ENCODE results near the gene CCNY. TPM values are rescaled to one million over a fixed set of nuclear protein-coding genes. Genes with fewer than 3 reads are reported as not detected.

Gene CCNY
- total RNA-seq, 2 experiments from 2014 or later: 42.2 to 48.8 TPM

DNA sequence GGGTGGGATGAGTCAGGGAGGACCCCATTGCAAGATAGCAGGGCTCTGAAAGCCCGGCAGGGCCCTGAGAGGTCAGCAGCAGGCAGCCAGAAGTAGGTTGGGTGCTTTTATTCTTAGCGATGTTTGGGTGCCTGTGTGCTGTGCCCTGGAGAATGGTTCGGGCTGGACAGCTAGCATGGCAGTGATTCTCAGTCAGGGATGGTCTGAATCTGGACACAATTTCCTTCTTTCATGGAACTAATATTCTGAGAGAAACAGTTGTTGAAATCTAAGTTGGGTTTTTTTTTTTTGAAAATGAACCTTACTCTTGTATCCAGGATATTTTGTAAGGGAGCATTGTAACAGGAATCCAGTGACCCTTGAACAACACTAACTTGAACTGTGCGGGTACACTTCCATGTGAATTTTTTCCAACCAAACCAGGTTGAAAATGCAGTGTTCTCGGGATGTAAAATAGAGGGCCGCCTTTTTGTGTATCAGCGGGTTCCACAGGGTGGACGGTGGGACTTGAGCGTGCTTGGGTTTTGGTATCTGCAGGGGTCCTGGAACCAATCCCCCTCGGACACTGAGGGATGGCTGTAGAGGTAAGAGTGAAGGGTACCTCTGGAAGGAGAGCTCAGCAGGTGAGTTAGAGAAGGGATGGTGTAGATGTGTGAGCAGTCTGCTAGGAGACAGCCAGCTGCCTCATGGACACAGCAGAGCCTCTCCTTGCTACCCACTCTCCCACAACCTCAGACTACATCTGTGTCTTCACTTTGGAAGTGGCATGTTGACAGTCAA is 12.5 kb downstream of the CCNY start:
- POLR2A ChIA-PET: no interaction called here
- no peak for ATAC-seq
- intact Hi-C loops (cut with micrococcal nuclease): no loop called here

GRCh38 chr10:35349389-35349915 is 13.1 kb downstream of the CCNY start:
- Mint-ChIP-seq H3K4me1 (ENCODE audit: low read depth) (peaks cover 79% of the 10 kb centered on the region), H3K27ac (no peak overlapping the region), H3K27me3 (no peaks in the 10 kb centered on the region), H3K36me3 (ENCODE audit: low read depth) (no peaks in the 10 kb centered on the region), H3K9me3 (peaks cover 1% of the 10 kb centered on the region), H3K4me3 (no peak overlapping the region)
- intact Hi-C loops (cut with micrococcal nuclease): no loop called here
- ATAC-seq (peak; percentile 29), DNase-seq (no peak)
- CTCF ChIA-PET: interaction anchor here (0.8 to 1.3 kb wide), 2 partner anchors 90 to 110 kb away, joined by 3 read pairs; no protein-coding TSS in a partner anchor
- TF ChIP-seq, protein P1, sequence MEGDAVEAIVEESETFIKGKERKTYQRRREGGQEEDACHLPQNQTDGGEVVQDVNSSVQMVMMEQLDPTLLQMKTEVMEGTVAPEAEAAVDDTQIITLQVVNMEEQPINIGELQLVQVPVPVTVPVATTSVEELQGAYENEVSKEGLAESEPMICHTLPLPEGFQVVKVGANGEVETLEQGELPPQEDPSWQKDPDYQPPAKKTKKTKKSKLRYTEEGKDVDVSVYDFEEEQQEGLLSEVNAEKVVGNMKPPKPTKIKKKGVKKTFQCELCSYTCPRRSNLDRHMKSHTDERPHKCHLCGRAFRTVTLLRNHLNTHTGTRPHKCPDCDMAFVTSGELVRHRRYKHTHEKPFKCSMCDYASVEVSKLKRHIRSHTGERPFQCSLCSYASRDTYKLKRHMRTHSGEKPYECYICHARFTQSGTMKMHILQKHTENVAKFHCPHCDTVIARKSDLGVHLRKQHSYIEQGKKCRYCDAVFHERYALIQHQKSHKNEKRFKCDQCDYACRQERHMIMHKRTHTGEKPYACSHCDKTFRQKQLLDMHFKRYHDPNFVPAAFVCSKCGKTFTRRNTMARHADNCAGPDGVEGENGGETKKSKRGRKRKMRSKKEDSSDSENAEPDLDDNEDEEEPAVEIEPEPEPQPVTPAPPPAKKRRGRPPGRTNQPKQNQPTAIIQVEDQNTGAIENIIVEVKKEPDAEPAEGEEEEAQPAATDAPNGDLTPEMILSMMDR (IDR thresholded peaks at IDR 0.05): no peak
- POLR2A ChIA-PET: interaction anchor here (1.0 to 1.1 kb wide), 2 partner anchors 10 to 21 kb away, joined by 3 read pairs; no protein-coding TSS in a partner anchor

More for the DNA sequence above, 12.5 kb downstream of the CCNY start:
- no peak for DNase-seq
- CTCF ChIA-PET: interaction anchor here (1.3 kb wide), 1 partner anchor 91 kb away, joined by 3 read pairs; no protein-coding TSS in a partner anchor
- Mint-ChIP-seq H3K27ac (no peak overlapping the region), H3K36me3 (ENCODE audit: low read depth) (peaks cover 2% of the 10 kb centered on the region), H3K4me1 (ENCODE audit: low read depth) (peaks cover 79% of the 10 kb centered on the region), H3K9me3 (peaks cover 1% of the 10 kb centered on the region), H3K4me3 (no peak overlapping the region), H3K27me3 (no peaks in the 10 kb centered on the region)
- TF ChIP-seq, protein P1 (IDR thresholded peaks at IDR 0.05): no peak

DNA sequence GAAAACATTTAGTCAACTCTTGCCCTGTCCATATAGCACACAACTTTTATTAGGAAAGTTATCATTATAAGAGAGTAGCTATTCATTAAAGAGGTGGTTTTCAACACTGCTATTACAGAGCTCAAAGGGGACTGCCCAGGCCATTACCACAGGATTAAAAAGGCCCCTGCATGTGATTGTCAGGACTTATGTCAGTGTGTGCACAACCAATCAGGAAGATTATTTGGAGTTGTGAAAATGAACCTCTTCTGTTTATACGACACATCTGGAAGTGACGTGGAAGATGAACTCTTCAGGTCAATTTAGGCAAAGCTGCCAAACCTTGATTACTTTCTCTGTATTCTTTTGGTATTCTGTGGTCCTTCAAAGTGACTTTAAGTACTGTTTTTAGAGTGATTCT is 14.7 kb downstream of the CCNY start:
- TF ChIP-seq, protein P1 (IDR thresholded peaks at IDR 0.05): no peak
- Mint-ChIP-seq H3K27me3 (no peaks in the 10 kb centered on the region), H3K9me3 (no peaks in the 10 kb centered on the region), H3K27ac (no peak overlapping the region), H3K4me3 (no peak overlapping the region), H3K4me1 (ENCODE audit: low read depth) (peaks cover 83% of the 10 kb centered on the region), H3K36me3 (ENCODE audit: low read depth) (no peaks in the 10 kb centered on the region)
- ChIA-PET CTCF (interaction anchor here (2.1 kb wide), 1 partner anchor 13 kb away, joined by 5 read pairs; no protein-coding TSS in a partner anchor), POLR2A (interaction anchor here (0.7 to 1.2 kb wide), 2 partner anchors 9 to 35 kb away, joined by 3 to 7 read pairs; no protein-coding TSS in a partner anchor)
- no peak for DNase-seq
- intact Hi-C loops (cut with micrococcal nuclease): no loop called here
- ATAC-seq: no peak

GRCh38 chr10:35352097-35352496 is 15.8 kb downstream of the CCNY start:
- DNase-seq (no peak), ATAC-seq (no peak)
- Mint-ChIP-seq H3K4me3 (no peak overlapping the region), H3K36me3 (ENCODE audit: low read depth) (no peaks in the 10 kb centered on the region), H3K27me3 (no peaks in the 10 kb centered on the region), H3K4me1 (ENCODE audit: low read depth) (peaks cover 85% of the 10 kb centered on the region), H3K27ac (no peak overlapping the region), H3K9me3 (no peaks in the 10 kb centered on the region)
- ChIA-PET POLR2A (interaction anchor here (0.6 to 0.7 kb wide), 2 partner anchors 49 to 167 kb away, joined by 3 read pairs; no protein-coding TSS in a partner anchor), CTCF (interaction anchor here (0.8 to 2.1 kb wide), 2 partner anchors 11 to 12 kb away, joined by 3 to 5 read pairs; no protein-coding TSS in a partner anchor)
- intact Hi-C loops (cut with micrococcal nuclease): no loop called here
- TF ChIP-seq, protein P1 (IDR thresholded peaks at IDR 0.05): no peak

- H3K27ac Mint-ChIP-seq: no peak overlapping the region
- DNase-seq (peak; percentile 66), ATAC-seq (peak; percentile 48)
- peaks cover 85% of the 10 kb centered on the region for H3K4me1 Mint-ChIP-seq (ENCODE audit: low read depth)
- TF ChIP-seq, protein P1 (IDR thresholded peaks at IDR 0.05): no peak
- ChIA-PET CTCF (interaction anchor here (1.6 to 2.1 kb wide), 2 partner anchors 9 to 12 kb away, joined by 4 to 5 read pairs; no protein-coding TSS in a partner anchor), POLR2A (no interaction called here)
- H3K4me3 Mint-ChIP-seq: no peak overlapping the region
- intact Hi-C loops (cut with micrococcal nuclease): no loop called here
- no peaks in the 10 kb centered on the region for H3K36me3 Mint-ChIP-seq (ENCODE audit: low read depth)
- H3K9me3 Mint-ChIP-seq: no peaks in the 10 kb centered on the region
- H3K27me3 Mint-ChIP-seq: no peaks in the 10 kb centered on the region
These were observed 16.2 kb downstream of the CCNY start for GRCh38 chr10:35352512-35352911.

Data from activated CD8-positive, alpha-beta T cell treated with anti-CD3 and anti-CD28 coated beads for 36 hours (primary cell).